T-helper 2 cell treated with Interferon-gamma antibody and Interleukin-4, amounts not matched to agents 5 μg/mL and 100 μg/mL, for 36 hours (primary cell): Measurements from ENCODE around the gene XRCC2.
"Not testable (repeated sequence)": the region's sequence is repeated elsewhere in the genome, so short reads cannot be mapped to it uniquely, and the experiment has no call there.

Experiments
- DNase-seq: peaks from one replicate; pipeline ENCODE4 v3.0.0; 2021; ENCODE audit warnings: low spot score
- H3K27ac Mint-ChIP-seq: one replicate; pipeline ENCODE4 v1.8.0; 2021; ENCODE audit warnings: mild to moderate bottlenecking, mixed read lengths
- H3K27me3 Mint-ChIP-seq: one replicate; pipeline ENCODE4 v1.8.0; 2021; ENCODE audit warnings: low read depth, mixed read lengths
- H3K36me3 Mint-ChIP-seq: one replicate; pipeline ENCODE4 v1.8.0; 2021; ENCODE audit warnings: low read depth, mixed read lengths
- H3K4me1 Mint-ChIP-seq: one replicate; pipeline ENCODE4 v1.8.0; 2021; ENCODE audit warnings: low read depth, mixed read lengths
- H3K4me3 Mint-ChIP-seq: one replicate; pipeline ENCODE4 v1.8.0; 2022; ENCODE audit warnings: mild to moderate bottlenecking, moderate library complexity, mixed read lengths
- H3K9me3 Mint-ChIP-seq: one replicate; pipeline ENCODE4 v1.8.0; 2021; ENCODE audit warnings: mixed read lengths

The XRCC2 gene

GRCh38 chr7:152675759-152676636, at the start of gene XRCC2:
TSS of gene XRCC2 (minus strand) at chr7:152676141. CDS start at chr7:152676079, 62 bp downstream.
- H3K9me3 Mint-ChIP-seq: no peaks in the 10 kb centered on the region
- peak within 1 kb of the TSS; percentile 92 for H3K4me3 Mint-ChIP-seq
- H3K27ac Mint-ChIP-seq: peak within 1 kb of the TSS; percentile 97
- peaks cover 12% of the 10 kb centered on the region for H3K36me3 Mint-ChIP-seq
- DNase-seq: peak; percentile 95
- H3K4me1 Mint-ChIP-seq: peaks cover 8% of the 10 kb centered on the region
- H3K27me3 Mint-ChIP-seq: no peaks in the 10 kb centered on the region

DNA sequence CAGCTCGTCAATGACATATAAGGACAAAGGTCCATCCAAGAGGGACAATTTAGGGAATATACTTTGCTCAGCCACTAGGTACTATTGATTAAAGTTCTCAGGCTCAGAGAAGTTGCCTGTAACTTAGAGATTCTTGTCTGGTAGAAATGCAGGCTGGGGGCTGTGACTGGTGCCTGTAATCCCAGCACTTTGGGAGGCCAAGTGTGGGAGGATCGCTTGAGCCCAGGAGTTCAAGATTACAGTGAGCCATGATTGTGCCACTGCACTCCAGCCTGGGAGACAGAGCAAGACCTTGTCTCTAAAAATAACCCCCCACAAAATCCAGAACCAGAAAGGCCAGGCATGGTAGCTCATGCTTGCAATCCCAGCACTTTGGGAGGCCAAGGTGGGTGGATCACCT, 47.4 kb upstream of the XRCC2 start:
- Mint-ChIP-seq H3K36me3 (no peaks in the 10 kb centered on the region), H3K27ac (no peak overlapping the region), H3K27me3 (no peaks in the 10 kb centered on the region), H3K9me3 (no peaks in the 10 kb centered on the region), H3K4me3 (no peak overlapping the region), H3K4me1 (no peaks in the 10 kb centered on the region)
- no peak for DNase-seq

- not testable (repeated sequence) for H3K9me3 Mint-ChIP-seq, DNase-seq, H3K36me3 Mint-ChIP-seq, H3K27ac Mint-ChIP-seq, H3K4me1 Mint-ChIP-seq, H3K27me3 Mint-ChIP-seq, H3K4me3 Mint-ChIP-seq
These were observed 36.6 kb upstream of the XRCC2 start for GRCh38 chr7:152712412-152713042.

- Mint-ChIP-seq H3K4me3 (no peak overlapping the region), H3K27ac (no peak overlapping the region), H3K9me3 (no peaks in the 10 kb centered on the region), H3K27me3 (no peaks in the 10 kb centered on the region), H3K36me3 (no peaks in the 10 kb centered on the region), H3K4me1 (no peaks in the 10 kb centered on the region)
- no peak for DNase-seq
These were observed 35.6 kb upstream of the XRCC2 start for GRCh38 chr7:152711444-152711944.

DNA sequence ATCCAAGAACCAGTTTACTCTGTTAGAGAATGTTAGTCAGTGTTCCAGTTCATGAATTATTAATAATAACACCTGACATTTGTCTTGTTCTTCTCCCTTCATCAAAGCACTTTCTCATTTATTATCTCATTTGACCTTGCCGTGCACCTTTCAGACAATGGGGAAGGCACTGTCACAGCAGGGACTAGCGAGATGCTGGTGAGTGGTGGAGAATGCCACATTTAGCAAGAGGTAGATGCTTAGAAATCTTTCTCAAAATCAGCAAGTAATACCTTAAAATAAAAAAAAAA, 34.2 kb upstream of the XRCC2 start:
- Mint-ChIP-seq H3K4me1 (no peaks in the 10 kb centered on the region), H3K27ac (no peak overlapping the region)

DNA sequence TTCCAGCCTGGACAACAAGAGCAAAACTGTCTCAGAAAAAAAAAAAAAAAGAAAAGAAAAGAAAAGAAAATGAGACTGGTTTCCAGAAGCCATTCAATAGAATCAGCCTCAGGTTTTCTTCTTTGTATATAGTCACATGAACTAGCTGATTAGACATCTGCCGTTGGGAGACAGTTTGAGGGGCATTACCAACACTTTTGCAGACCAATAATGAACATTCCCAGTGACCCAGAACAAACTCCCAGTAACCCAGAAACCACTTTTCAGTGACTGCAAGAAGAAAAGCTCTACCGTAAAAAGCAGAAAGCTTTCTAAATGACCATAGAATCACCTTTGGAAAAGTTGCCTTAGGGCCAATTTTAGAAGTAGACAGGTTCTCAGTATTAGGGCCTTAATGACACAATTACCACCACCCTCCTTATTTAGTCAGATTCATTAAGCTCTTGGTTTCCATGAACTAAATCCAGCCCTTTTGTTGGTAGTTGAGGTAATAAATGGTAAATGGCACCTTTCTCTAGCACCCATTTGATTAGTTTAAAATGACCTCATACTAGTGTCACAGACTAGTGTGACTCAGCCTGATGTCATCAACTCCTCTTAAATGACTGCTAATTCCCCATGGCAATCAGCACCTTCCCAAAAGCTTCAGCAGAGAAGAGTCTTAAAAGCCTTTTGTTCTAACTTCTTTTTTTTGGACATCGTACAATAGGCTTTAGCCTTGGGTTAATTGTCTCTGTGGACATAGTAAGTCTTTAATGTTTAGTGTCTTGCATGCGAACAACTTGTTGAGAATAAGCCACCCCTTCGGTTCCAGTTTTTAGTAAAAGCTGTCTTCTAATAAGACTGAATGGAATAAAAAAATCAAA, 33.6 kb upstream of the XRCC2 start:
- H3K4me1 Mint-ChIP-seq: no peaks in the 10 kb centered on the region
- no peaks in the 10 kb centered on the region for H3K27me3 Mint-ChIP-seq
- no peak for DNase-seq
- H3K36me3 Mint-ChIP-seq: no peaks in the 10 kb centered on the region
- peaks cover 9% of the 10 kb centered on the region for H3K9me3 Mint-ChIP-seq
- no peak overlapping the region for H3K27ac Mint-ChIP-seq
- no peak overlapping the region for H3K4me3 Mint-ChIP-seq

More for the DNA sequence above, 34.2 kb upstream of the XRCC2 start:
- DNase-seq: no peak
- Mint-ChIP-seq H3K27me3 (no peaks in the 10 kb centered on the region), H3K4me3 (no peak overlapping the region), H3K36me3 (no peaks in the 10 kb centered on the region), H3K9me3 (peaks cover 4% of the 10 kb centered on the region)

DNA sequence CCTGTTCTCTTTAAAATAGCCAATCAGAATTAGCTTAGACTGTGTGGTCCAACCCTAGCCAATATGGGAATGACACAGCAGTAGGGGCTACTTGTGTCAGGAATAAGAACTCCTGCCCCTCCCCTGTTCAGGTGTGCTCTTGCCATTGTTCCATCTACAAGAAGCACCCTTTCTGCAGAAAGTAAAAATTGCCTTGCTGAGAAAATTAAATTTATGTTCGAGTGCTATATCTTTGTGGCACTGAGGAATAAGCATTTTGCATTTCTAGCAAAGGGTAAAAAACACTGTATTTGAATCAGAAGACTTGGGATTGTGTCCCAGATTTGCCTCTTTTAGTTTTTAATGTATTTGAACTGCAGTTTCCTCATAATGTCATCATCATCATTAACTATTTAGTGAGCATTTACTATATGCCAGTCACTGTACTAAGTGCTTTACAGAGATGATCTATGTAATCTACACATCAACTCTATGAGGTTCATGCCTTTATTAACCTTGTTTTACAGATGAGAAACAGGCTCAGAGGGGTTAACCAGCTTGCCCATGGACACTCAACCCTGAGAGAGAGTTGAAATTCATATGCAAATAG, 28.9 kb upstream of the XRCC2 start:
- Mint-ChIP-seq H3K27ac (no peak overlapping the region), H3K4me3 (no peak overlapping the region), H3K36me3 (no peaks in the 10 kb centered on the region), H3K27me3 (no peaks in the 10 kb centered on the region), H3K4me1 (no peaks in the 10 kb centered on the region), H3K9me3 (peaks cover 13% of the 10 kb centered on the region)
- DNase-seq: no peak

DNA sequence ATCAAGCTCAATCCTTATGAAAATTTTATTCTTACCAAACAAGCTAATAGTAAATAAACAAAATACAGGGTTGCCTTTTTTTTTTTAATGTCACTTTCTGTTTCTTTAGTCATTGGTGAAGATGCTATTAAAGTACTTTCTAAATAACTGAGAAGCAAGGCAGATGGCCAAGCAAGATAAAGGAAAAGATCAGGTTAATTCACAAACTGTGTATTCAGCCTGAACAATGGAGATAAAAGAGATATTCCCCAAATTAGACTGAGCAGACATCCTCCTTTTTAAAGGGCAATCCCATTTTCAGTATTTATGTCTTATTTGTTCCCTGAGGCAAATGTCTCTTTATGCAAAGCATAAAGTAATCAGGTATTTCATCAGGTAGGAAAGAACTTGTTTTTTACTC, 23.1 kb upstream of the XRCC2 start:
- Mint-ChIP-seq H3K4me3 (no peak overlapping the region), H3K36me3 (no peaks in the 10 kb centered on the region), H3K27ac (no peak overlapping the region), H3K27me3 (no peaks in the 10 kb centered on the region), H3K9me3 (no peaks in the 10 kb centered on the region), H3K4me1 (no peaks in the 10 kb centered on the region)
- no peak for DNase-seq

GRCh38 chr7:152697268-152697974, 21.5 kb upstream of the XRCC2 start:
- not testable (repeated sequence) for H3K4me3 Mint-ChIP-seq, H3K36me3 Mint-ChIP-seq, DNase-seq, H3K9me3 Mint-ChIP-seq, H3K27ac Mint-ChIP-seq, H3K4me1 Mint-ChIP-seq, H3K27me3 Mint-ChIP-seq

DNA sequence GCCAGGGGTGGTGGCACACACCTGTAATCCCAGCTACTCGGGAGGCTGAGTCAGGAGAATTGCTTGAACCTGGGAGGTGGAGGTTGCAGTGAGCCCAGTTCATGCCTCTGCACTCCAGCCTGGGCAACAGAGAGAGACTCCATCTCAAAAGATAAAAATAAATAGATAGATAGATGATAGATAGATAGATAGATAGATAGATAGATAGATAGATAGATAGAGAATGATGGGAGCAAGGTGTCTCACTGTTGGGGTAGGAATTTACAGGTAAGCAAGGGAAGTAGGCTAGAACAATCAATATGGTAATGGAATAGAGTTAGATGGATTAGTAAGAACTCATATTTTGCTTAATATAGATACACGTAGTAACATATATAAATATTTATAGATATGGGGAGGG, 16.3 kb upstream of the XRCC2 start:
- not testable (repeated sequence) for H3K27me3 Mint-ChIP-seq, H3K27ac Mint-ChIP-seq, H3K36me3 Mint-ChIP-seq, H3K4me3 Mint-ChIP-seq, H3K4me1 Mint-ChIP-seq, H3K9me3 Mint-ChIP-seq, DNase-seq

DNA sequence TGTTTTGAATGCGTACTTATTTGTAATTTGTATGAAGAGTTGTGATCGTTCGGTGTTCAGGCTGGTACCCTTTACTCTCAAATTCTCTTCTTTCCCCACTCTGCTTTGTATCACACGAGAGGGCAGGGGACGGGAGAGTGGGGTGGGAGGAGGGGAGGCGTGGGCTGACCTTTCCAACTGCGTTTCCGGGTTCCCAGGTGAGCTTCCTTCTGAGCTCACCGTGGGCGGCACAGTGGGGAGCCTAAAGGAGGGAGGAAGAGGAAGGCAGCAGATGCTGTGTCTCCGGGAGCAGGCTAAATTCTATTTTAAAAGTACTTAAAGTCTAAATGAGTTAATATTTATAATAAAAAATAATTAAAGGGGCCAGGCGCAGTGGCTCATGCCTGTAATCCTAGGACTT, 7.4 kb upstream of the XRCC2 start:
- no peak overlapping the region for H3K4me3 Mint-ChIP-seq
- H3K27ac Mint-ChIP-seq: no peak overlapping the region
- H3K36me3 Mint-ChIP-seq: no peaks in the 10 kb centered on the region
- no peaks in the 10 kb centered on the region for H3K27me3 Mint-ChIP-seq
- no peak for DNase-seq
- H3K4me1 Mint-ChIP-seq: no peaks in the 10 kb centered on the region
- no peaks in the 10 kb centered on the region for H3K9me3 Mint-ChIP-seq

- Mint-ChIP-seq H3K27me3 (no peaks in the 10 kb centered on the region), H3K9me3 (no peaks in the 10 kb centered on the region), H3K27ac (no peak overlapping the region), H3K4me3 (peak overlapping the region; percentile 61), H3K36me3 (peaks cover 6% of the 10 kb centered on the region), H3K4me1 (peaks cover 6% of the 10 kb centered on the region)
- DNase-seq: no peak
These were observed 2.1 kb upstream of the XRCC2 start for GRCh38 chr7:152677808-152678670.
